ENCODE measurements around the gene CRISPLD2.

The CRISPLD2 gene

DNA sequence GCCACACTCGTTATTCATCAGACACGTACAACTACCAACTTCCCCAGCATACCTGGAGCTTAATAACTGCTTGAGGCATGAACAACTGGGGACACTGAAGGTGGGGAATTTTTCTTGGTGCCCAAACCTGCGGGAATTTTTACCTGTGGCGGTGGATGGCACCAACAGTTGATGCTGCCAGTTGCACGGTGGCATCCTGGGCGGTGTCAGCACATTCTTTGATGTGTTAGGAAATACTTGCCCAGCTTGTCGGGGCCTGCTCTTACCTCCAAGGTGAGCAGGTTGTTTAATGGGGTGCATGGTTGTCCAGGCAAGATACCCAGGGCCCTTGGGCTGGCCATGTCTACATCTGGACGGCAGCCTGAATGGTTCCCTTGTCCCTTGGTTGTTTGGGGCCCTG, 79.6 kb downstream of the CRISPLD2 start:
- Histone ChIP-seq H3K4me3 (ENCODE audit: low read depth in 1 of 2, low read length in 1 of 2) (peak overlapping the region in 1 of 2 experiments; percentile 22), H3K9me3 (no peaks in the 10 kb centered on the region), H3K4me1 (ENCODE audit: control insufficient read depth in 1 of 2, insufficient read depth in 1 of 2, low read depth in 1 of 2, low read length in 1 of 2) (peaks cover 51 to 55% of the 10 kb centered on the region in 2 experiments), H3K27me3 (no peaks in the 10 kb centered on the region), H3K27ac (peak overlapping the region; percentile 97), H3K36me3 (peaks cover 53% of the 10 kb centered on the region)
- TF ChIP-seq, protein P1, sequence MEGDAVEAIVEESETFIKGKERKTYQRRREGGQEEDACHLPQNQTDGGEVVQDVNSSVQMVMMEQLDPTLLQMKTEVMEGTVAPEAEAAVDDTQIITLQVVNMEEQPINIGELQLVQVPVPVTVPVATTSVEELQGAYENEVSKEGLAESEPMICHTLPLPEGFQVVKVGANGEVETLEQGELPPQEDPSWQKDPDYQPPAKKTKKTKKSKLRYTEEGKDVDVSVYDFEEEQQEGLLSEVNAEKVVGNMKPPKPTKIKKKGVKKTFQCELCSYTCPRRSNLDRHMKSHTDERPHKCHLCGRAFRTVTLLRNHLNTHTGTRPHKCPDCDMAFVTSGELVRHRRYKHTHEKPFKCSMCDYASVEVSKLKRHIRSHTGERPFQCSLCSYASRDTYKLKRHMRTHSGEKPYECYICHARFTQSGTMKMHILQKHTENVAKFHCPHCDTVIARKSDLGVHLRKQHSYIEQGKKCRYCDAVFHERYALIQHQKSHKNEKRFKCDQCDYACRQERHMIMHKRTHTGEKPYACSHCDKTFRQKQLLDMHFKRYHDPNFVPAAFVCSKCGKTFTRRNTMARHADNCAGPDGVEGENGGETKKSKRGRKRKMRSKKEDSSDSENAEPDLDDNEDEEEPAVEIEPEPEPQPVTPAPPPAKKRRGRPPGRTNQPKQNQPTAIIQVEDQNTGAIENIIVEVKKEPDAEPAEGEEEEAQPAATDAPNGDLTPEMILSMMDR (IDR thresholded peaks at IDR 0.05): no peak

DNA sequence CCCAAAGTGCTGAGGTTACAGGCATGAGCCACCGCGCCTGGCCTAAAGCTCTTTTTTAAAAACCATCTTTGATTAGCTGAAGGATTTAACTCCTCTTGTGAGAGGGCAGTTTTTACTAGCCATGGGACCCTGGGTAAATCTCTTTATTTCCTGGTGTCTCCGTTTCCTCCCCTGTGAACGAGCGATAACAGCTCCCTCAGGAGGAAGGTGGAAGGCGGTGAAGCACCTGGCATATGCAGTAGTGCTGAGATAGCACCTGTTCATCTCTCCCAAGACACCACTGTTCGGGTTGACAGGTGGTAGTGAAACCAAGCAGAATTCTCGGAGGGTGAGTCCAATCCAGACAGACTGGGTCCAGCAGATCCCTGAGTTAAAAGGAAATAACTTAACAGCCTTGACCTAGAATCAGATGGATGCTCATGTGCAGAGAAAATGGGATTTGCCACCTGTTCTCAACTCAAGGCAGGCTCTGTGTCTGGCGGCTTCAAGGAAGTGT, 86.2 kb downstream of the CRISPLD2 start:
- TF ChIP-seq, protein P1 (IDR thresholded peaks at IDR 0.05): no peak
- Histone ChIP-seq H3K9me3 (no peaks in the 10 kb centered on the region), H3K4me1 (ENCODE audit: control insufficient read depth in 1 of 2, insufficient read depth in 1 of 2, low read depth in 1 of 2, low read length in 1 of 2) (peaks cover 50% of the 10 kb centered on the region in 2 experiments), H3K36me3 (peaks cover 48% of the 10 kb centered on the region), H3K27ac (peak overlapping the region; percentile 95), H3K4me3 (ENCODE audit: low read depth in 1 of 2, low read length in 1 of 2) (no peak overlapping the region), H3K27me3 (no peaks in the 10 kb centered on the region)

DNA sequence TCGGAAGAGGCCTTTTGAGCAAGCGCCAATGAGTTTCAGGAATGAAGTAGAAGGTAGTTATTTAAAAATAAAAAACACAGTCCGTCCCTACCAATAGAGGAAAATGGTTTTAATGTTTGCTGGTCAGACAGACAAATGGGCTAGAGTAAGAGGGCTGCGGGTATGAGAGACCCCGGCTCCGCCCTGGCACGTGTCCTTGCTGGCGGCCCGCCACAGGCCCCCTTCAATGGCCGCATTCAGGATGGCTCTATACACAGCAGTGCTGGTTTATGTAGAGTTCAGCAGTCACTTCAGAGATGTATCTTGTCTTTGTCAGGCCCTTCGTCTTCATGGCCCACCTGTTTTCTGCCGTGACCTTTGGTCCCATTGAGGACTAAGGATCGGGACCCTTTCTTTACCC, 87.3 kb downstream of the CRISPLD2 start:
- Histone ChIP-seq H3K27ac (peak overlapping the region; percentile 95), H3K9me3 (no peaks in the 10 kb centered on the region), H3K4me3 (ENCODE audit: low read depth in 1 of 2, low read length in 1 of 2) (peak overlapping the region in 1 of 2 experiments; percentile 24), H3K4me1 (ENCODE audit: control insufficient read depth in 1 of 2, insufficient read depth in 1 of 2, low read depth in 1 of 2, low read length in 1 of 2) (peaks cover 61% of the 10 kb centered on the region in 2 experiments), H3K36me3 (peaks cover 42% of the 10 kb centered on the region), H3K27me3 (no peaks in the 10 kb centered on the region)
- TF ChIP-seq, protein P1 (IDR thresholded peaks at IDR 0.05): no peak

DNA sequence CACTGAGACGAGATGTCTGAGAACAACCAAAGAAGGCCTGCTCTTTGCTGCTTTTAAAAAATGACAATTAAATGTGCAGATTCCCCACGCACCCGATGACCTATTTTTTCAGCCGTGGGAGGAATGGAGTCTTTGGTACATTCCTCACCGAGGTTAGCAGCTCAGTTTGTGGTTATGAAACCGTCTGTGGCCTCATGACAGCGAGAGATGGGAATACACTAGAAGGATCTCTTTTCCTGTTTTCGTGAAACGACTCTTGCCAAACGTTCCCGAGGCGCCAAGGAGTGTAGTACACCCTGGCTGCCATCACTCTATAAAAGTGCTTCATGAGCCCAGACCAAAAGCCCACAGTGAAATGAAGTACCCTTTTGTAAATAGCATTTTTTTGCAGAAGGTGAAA, 87.8 kb downstream of the CRISPLD2 start:
- TF ChIP-seq, protein P1 (IDR thresholded peaks at IDR 0.05): no peak
- no peaks in the 10 kb centered on the region for H3K27me3 ChIP-seq
- H3K4me1 ChIP-seq (ENCODE audit: control insufficient read depth in 1 of 2, insufficient read depth in 1 of 2, low read depth in 1 of 2, low read length in 1 of 2): peaks cover 66% of the 10 kb centered on the region in 2 experiments
- H3K36me3 ChIP-seq: peaks cover 38% of the 10 kb centered on the region
- H3K9me3 ChIP-seq: no peaks in the 10 kb centered on the region
- peak overlapping the region in 1 of 2 experiments; percentile 24 for H3K4me3 ChIP-seq (ENCODE audit: low read depth in 1 of 2, low read length in 1 of 2)
- peak overlapping the region; percentile 95 for H3K27ac ChIP-seq

DNA sequence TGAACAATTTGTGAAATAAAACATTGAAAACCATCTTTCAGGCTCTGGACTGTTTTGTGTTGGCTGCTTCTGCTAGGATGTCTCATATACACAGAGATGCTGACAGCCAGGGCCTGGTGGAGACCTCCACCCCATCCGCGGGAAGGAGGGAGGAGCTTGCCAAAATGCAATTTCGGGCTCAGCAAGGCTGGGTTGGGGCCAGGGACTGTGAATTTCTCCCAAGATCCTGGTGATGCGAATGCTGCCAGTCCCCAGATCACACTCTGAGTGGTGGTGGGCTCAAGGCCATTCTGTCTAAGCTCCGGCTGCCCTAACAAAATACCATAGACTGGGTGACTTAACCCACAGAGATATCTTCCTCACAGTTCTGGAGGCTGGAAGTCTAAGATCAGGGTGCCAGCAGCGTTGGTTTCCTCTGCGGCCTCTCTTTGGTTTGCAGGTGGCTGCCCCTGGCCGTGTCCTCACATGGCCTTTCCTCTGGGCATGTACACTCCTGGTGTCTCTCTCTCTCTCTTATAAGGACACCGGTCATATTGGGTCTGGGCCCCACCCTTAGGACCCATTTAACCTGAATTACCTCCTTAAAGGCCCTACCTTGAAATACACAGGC, 89.8 kb downstream of the CRISPLD2 start:
- H3K27me3 ChIP-seq: no peaks in the 10 kb centered on the region
- peak overlapping the region; percentile 95 for H3K27ac ChIP-seq
- H3K36me3 ChIP-seq: peaks cover 22% of the 10 kb centered on the region
- peak overlapping the region; percentile 45 to 50 for H3K4me3 ChIP-seq (ENCODE audit: low read depth in 1 of 2, low read length in 1 of 2)
- TF ChIP-seq, protein P1 (IDR thresholded peaks at IDR 0.05): no peak
- H3K9me3 ChIP-seq: no peaks in the 10 kb centered on the region
- peaks cover 84 to 86% of the 10 kb centered on the region in 2 experiments for H3K4me1 ChIP-seq (ENCODE audit: control insufficient read depth in 1 of 2, insufficient read depth in 1 of 2, low read depth in 1 of 2, low read length in 1 of 2)

All from neutrophil (primary cell).